OCI-LY1 (cell line): ENCODE measurements around the gene NAV2.

Source experiments
- CTCF ChIP-seq: fragments of 200-600 bp; sonication (generic), shearing (Covaris generic); IDR thresholded peaks from 2 replicates; pipeline ENCODE4 v1.5.1; 2017; ENCODE audit warnings: mild to moderate bottlenecking, antibody characterized with exemption, low read length, moderate library complexity, mixed read lengths
- EZH2 ChIP-seq: fragments of 200-600 bp; sonication (generic), shearing (Covaris generic); IDR thresholded peaks from 2 replicates; pipeline ENCODE4 v1.8.0; 2017; ENCODE audit warnings: borderline replicate concordance, mixed run types, mild to moderate bottlenecking, antibody characterized with exemption, low read length, moderate library complexity, mixed read lengths

GRCh38 chr11:19984048-19984742 lies 271.6 kb downstream of the NAV2 start:
- TF ChIP-seq CTCF (no peak), EZH2 (no peak)
